Measurements from ENCODE around the gene NRXN3.
"Not testable (repeated sequence)": the region's sequence is repeated elsewhere in the genome, so short reads cannot be mapped to it uniquely, and the experiment has no call there.

Gene NRXN3

GRCh38 chr14:79742142-79742541 lies 1572.0 kb downstream of the NRXN3 start:
- no peak for TF ChIP-seq CTCF (IDR thresholded peaks at IDR 0.05)
- no peak for DNase-seq (ENCODE audit: low spot score)
- Histone ChIP-seq H3K4me3 (no peak overlapping the region), H3K27ac (no peak overlapping the region)

DNA sequence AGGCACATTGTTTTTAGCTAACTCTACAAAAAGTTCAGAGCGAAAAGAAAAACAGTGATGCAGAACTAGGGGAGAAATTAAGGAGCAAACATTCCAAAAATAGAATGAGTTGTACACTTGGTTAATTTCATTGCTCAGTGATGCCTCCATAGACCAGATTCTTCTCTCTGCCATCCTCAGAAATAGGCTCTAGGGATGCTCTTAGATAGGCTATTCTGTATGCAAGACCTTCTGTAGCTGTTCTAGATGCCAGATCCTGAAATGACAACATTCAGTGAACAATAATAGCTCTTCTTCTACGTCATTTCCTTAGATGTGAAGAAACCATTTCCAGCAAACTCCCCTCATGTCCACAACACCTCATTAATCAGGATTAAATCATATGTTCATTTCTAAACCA lies 1574.9 kb downstream of the NRXN3 start:
- Histone ChIP-seq H3K4me3 (no peak overlapping the region), H3K27ac (no peak overlapping the region)
- no peak for DNase-seq (ENCODE audit: low spot score)
- TF ChIP-seq CTCF (IDR thresholded peaks at IDR 0.05): no peak

- Histone ChIP-seq H3K4me3 (no peak overlapping the region), H3K27ac (no peak overlapping the region)
- TF ChIP-seq CTCF (IDR thresholded peaks at IDR 0.05): no peak
- DNase-seq (ENCODE audit: low spot score): no peak
These were observed 1578.9 kb downstream of the NRXN3 start for GRCh38 chr14:79749065-79749464.

DNA sequence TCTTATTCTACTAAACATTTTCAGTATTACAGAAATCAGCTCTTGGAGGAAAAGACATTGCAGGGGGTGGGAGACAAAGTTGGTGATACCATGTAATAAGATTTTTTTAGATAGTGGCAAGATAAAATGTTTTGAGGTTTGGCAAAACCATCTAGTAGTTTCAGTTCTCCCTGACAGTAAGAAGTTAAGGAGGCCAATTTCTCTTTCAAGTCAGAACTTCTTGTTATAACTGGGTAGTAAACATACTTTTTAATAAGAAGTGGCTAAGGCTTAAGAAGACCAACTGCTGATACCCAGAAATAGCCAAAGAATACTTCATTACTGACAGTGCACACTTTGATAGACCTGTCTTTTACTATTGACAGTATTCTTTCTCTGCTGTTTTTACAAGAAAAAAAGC lies 1588.8 kb downstream of the NRXN3 start:
- DNase-seq (ENCODE audit: low spot score): no peak
- Histone ChIP-seq H3K4me3 (no peak overlapping the region), H3K27ac (no peak overlapping the region)
- TF ChIP-seq CTCF (IDR thresholded peaks at IDR 0.05): no peak

DNA sequence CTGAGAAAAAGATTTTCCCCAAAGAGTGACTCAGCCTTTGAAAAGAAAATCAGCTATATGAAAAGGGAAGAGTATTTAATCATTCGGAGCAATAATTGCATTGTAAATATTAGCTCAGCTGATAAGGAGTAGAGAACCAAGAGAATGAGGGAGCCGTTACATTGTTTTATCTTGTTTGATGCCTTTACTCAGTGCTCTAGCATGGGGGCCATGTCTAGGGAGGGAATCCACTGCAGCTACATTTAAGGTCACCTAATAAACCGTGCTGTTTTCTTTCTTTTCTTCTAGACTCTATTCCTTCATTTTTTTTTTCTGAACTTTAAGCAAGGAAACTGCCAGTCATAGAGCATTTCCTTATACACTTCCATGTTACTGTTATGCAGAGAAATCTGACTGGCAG lies 1594.2 kb downstream of the NRXN3 start:
- no peak overlapping the region for H3K27ac ChIP-seq
- no peak overlapping the region for H3K4me3 ChIP-seq
- TF ChIP-seq CTCF (IDR thresholded peaks at IDR 0.05): no peak
- no peak for DNase-seq (ENCODE audit: low spot score)

- no peak for DNase-seq (ENCODE audit: low spot score)
- Histone ChIP-seq H3K27ac (no peak overlapping the region), H3K4me3 (no peak overlapping the region)
- TF ChIP-seq CTCF (IDR thresholded peaks at IDR 0.05): no peak
These were observed 1596.3 kb downstream of the NRXN3 start for GRCh38 chr14:79766511-79766910.

- no peak for TF ChIP-seq CTCF (IDR thresholded peaks at IDR 0.05)
- Histone ChIP-seq H3K27ac (no peak overlapping the region), H3K4me3 (no peak overlapping the region)
- no peak for DNase-seq (ENCODE audit: low spot score)
These were observed 1597.1 kb downstream of the NRXN3 start for GRCh38 chr14:79767251-79767650.

DNA sequence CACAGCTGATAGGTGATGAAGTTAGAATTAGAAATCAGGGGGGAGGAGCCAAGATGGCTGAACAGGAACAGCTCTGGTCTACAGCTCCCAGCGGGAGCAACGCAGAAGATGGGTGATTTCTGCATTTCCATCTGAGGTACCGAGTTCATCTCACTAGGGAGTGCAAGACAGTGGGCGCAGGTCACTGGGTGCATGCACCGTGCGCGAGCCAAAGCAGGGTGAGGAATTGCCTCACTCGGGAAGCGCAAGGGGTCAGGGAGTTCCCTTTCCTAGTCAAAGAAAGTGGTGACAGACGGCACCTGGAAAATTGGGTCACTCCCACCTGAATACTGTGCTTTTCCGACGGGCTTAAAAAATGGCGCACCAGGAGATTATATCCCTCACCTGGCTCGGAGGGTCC lies 1597.5 kb downstream of the NRXN3 start:
- DNase-seq (ENCODE audit: low spot score); H3K4me3 ChIP-seq; H3K27ac ChIP-seq: not testable (repeated sequence)

Measured in coronary artery (tissue), 2 donors.